H1 (cell line): ENCODE data around the gene RBM43. TPM values are rescaled to one million over a fixed set of nuclear protein-coding genes. Genes with fewer than 3 reads are reported as not detected.

ENCODE experiments used
- CTCF ChIA-PET: fragments of 300-600 bp; sonication (Branson Sonifier 250); formaldehyde crosslinking; loops from one replicate; lab custom pipeline; 2021; ENCODE audit not compliant: partially characterized antibody; lab: Charles Lee
- POLR2A ChIA-PET: fragments of 300-600 bp; sonication (Branson Sonifier 250); formaldehyde crosslinking; loops from one replicate; lab custom pipeline; 2021; ENCODE audit warnings: inconsistent platforms; ENCODE audit not compliant: partially characterized antibody; lab: Charles Lee
- DNase-seq, 2 experiments: peaks; one replicate each; pipeline versions ENCODE4 v3.0.0 to v3.0.0-alpha.2; 2010 to 2022; ENCODE audit warnings: low spot score in 2 of 2, low read depth in 1 of 2, mixed read lengths in 1 of 2
- FAIRE-seq: peaks from 2 replicates; lab custom pipeline; 2011; peaks lifted over from hg19 to GRCh38; lab: Jason Lieb, UNC
- H2AFZ ChIP-seq: 2 replicates; pipeline ENCODE4 v1.8.1; 2012; ENCODE audit warnings: low read length, inconsistent platforms
- H2AK5ac ChIP-seq: 2 replicates; pipeline ENCODE4 v1.6.1; 2013; ENCODE audit warnings: low read depth, low read length
- H2BK120ac ChIP-seq: replicated peaks from 2 replicates; pipeline ENCODE3; 2013; ENCODE audit warnings: low read depth, low read length, inconsistent platforms
- H2BK12ac ChIP-seq: 2 replicates; pipeline ENCODE4 v1.6.1; 2013; ENCODE audit warnings: low read depth, low read length
- H2BK15ac ChIP-seq: 2 replicates; pipeline ENCODE4 v1.6.1; 2013; ENCODE audit warnings: low read length
- H2BK20ac ChIP-seq: 2 replicates; pipeline ENCODE4 v1.6.1; 2013; ENCODE audit warnings: low read length
- H2BK5ac ChIP-seq: 2 replicates; pipeline ENCODE4 v1.6.1; 2013; ENCODE audit warnings: low read depth, low read length
- H3K14ac ChIP-seq: 2 replicates; pipeline ENCODE4 v1.6.1; 2013; ENCODE audit warnings: inconsistent platforms; ENCODE audit not compliant: insufficient read length
- H3K18ac ChIP-seq: 2 replicates; pipeline ENCODE4 v1.6.1; 2013; ENCODE audit warnings: low read length; ENCODE audit errors: extremely low read depth
- H3K23ac ChIP-seq: 2 replicates; pipeline ENCODE4 v1.6.1; 2013; ENCODE audit warnings: inconsistent platforms; ENCODE audit not compliant: insufficient read length
- H3K23me2 ChIP-seq: 2 replicates; pipeline ENCODE4 v1.6.1; 2013; ENCODE audit warnings: low read depth, low read length
- H3K27ac ChIP-seq: 2 replicates; pipeline ENCODE4 v1.6.1; 2011; ENCODE audit warnings: low read depth, low read length, inconsistent platforms
- H3K27me3 ChIP-seq, 4 experiments: replicated peaks in 1 of 4; 1 replicate in 1 of 4; 2 replicates in 3 of 4; pipeline versions ENCODE4 v1.6.1 to v1.8.1; 2011 to 2013; ENCODE audit warnings: low read length in 3 of 4, mild to moderate bottlenecking in 3 of 4, inconsistent platforms in 2 of 4, mixed read lengths in 2 of 4, moderate library complexity in 1 of 4; ENCODE audit not compliant: control insufficient read depth in 3 of 4, insufficient read depth in 3 of 4; ENCODE audit errors: extremely low read depth in 1 of 4
- H3K36me3 ChIP-seq, 4 experiments: 2 replicates each; pipeline versions ENCODE4 v1.6.1 to v1.8.1; 2011 to 2013; ENCODE audit warnings: mild to moderate bottlenecking in 4 of 4, low read length in 3 of 4, moderate library complexity in 2 of 4, control low read depth in 1 of 4, inconsistent platforms in 1 of 4; ENCODE audit not compliant: insufficient read depth in 4 of 4, control insufficient read depth in 2 of 4
- H3K4ac ChIP-seq: replicated peaks from 2 replicates; pipeline ENCODE3; 2013; ENCODE audit warnings: low read length, low read depth, mixed read lengths, inconsistent platforms; ENCODE audit not compliant: insufficient read length
- H3K4me1 ChIP-seq, 4 experiments: replicated peaks in 1 of 4; 1 replicate in 1 of 4; 2 replicates in 3 of 4; pipeline versions ENCODE4 v1.6.1 to v1.8.1; 2011 to 2013; ENCODE audit warnings: low read length in 3 of 4, inconsistent platforms in 2 of 4, mixed read lengths in 1 of 4; ENCODE audit not compliant: insufficient read depth in 4 of 4, control insufficient read depth in 3 of 4
- H3K4me2 ChIP-seq, 2 experiments: 2 replicates each; pipeline versions ENCODE4 v1.6.1 to v1.8.1; 2011 to 2013; ENCODE audit warnings: low read depth in 2 of 2, low read length in 2 of 2, control low read depth in 1 of 2, inconsistent platforms in 1 of 2, mild to moderate bottlenecking in 1 of 2; ENCODE audit not compliant: insufficient read depth in 1 of 2
- H3K4me3 ChIP-seq, 4 experiments: fragments of 200-600, 300-600 bp in 1 of 4; sonication (generic), shearing (Covaris generic), sonication (Bioruptor Twin) in 1 of 4; 2 replicates each; pipeline versions ENCODE4 v1.5.1 to v1.8.1; 2011 to 2016; ENCODE audit warnings: low read length in 4 of 4, low read depth in 3 of 4, control low read depth in 2 of 4, inconsistent platforms in 2 of 4, mild to moderate bottlenecking in 2 of 4, mixed read lengths in 1 of 4, moderate library complexity in 1 of 4; ENCODE audit not compliant: insufficient read depth in 2 of 4; ENCODE audit errors: extremely low read depth in 1 of 4
- H3K56ac ChIP-seq: replicated peaks from 2 replicates; pipeline ENCODE3; 2013; ENCODE audit warnings: low read depth, mild to moderate bottlenecking, mixed read lengths, low read length, inconsistent platforms; ENCODE audit not compliant: insufficient read length
- H3K79me1 ChIP-seq: 2 replicates; pipeline ENCODE4 v1.6.1; 2013; ENCODE audit warnings: low read depth, low read length, control low read depth
- H3K79me2 ChIP-seq, 2 experiments: 2 replicates each; pipeline versions ENCODE4 v1.6.1 to v1.8.1; 2012 to 2013; ENCODE audit warnings: low read length in 2 of 2, mild to moderate bottlenecking in 2 of 2, inconsistent platforms in 1 of 2; ENCODE audit not compliant: insufficient read depth in 2 of 2, control insufficient read depth in 1 of 2
- H3K9ac ChIP-seq, 4 experiments: replicated peaks in 1 of 4; 1 replicate in 1 of 4; 2 replicates in 3 of 4; pipeline versions ENCODE4 v1.6.1 to v1.8.1; 2011 to 2013; ENCODE audit warnings: low read depth in 3 of 4, low read length in 3 of 4, control low read depth in 2 of 4, mild to moderate bottlenecking in 2 of 4, moderate library complexity in 2 of 4, inconsistent platforms in 1 of 4; ENCODE audit errors: extremely low read depth in 1 of 4
- H3K9me3 ChIP-seq, 2 experiments: 2 replicates each; pipeline versions ENCODE4 v1.6.1 to v1.8.1; 2012 to 2013; ENCODE audit warnings: mild to moderate bottlenecking in 2 of 2, moderate library complexity in 2 of 2, control low read depth in 1 of 2, inconsistent platforms in 1 of 2, low read depth in 1 of 2, low read length in 1 of 2, mixed read lengths in 1 of 2; ENCODE audit not compliant: insufficient read depth in 2 of 2
- H4K20me1 ChIP-seq, 2 experiments: replicated peaks in 1 of 2; 2 replicates each; pipeline versions ENCODE3 to v1.8.1; 2011 to 2013; ENCODE audit warnings: inconsistent platforms in 2 of 2, low read length in 2 of 2, mild to moderate bottlenecking in 1 of 2; ENCODE audit not compliant: insufficient read depth in 2 of 2, control insufficient read depth in 1 of 2
- H4K5ac ChIP-seq: 2 replicates; pipeline ENCODE4 v1.6.1; 2013; ENCODE audit warnings: low read length, low read depth, mixed read lengths, inconsistent platforms; ENCODE audit not compliant: insufficient read length
- H4K8ac ChIP-seq: 2 replicates; pipeline ENCODE4 v1.8.0; 2013; ENCODE audit warnings: mild to moderate bottlenecking, moderate library complexity, low read length, inconsistent platforms; ENCODE audit not compliant: insufficient read depth; ENCODE audit errors: extremely low read depth
- H4K91ac ChIP-seq: replicated peaks from 2 replicates; pipeline ENCODE3; 2013; ENCODE audit warnings: low read length, mixed read lengths, inconsistent platforms; ENCODE audit not compliant: insufficient read length
- TAF7 ChIP-seq: optimal IDR thresholded peaks from 2 replicates; pipeline ENCODE3; 2011; ENCODE audit warnings: low read depth, mild to moderate bottlenecking, inconsistent platforms, low read length, moderate library complexity, borderline replicate concordance
- WGBS, 2 experiments: shearing (Covaris generic) in 1 of 2; methylation state at CpG; one replicate each; pipeline versions ENCODE4 v1.1.6 to v1.1.7; 2013 to 2015; ENCODE audit warnings: low lambda C conversion rate in 2 of 2, mixed read lengths in 2 of 2, inconsistent platforms in 1 of 2, low coverage in 1 of 2, missing lambda C conversion rate in 1 of 2; ENCODE audit not compliant: insufficient replicate concordance in 2 of 2, insufficient coverage in 1 of 2, insufficient read length in 1 of 2; ENCODE audit errors: extremely low coverage in 1 of 2, missing lambda C conversion rate in 1 of 2; 5-methylcytosine and 5-hydroxymethylcytosine counted together
- polyA plus RNA-seq, 7 experiments: library from polyadenylated mRNA; depleted of rRNA in 3 of 7; stranded (reverse) in 5 of 7; unstranded in 2 of 7; fragments of >200 nt in 5 of 7; fragments of 200-250 nt in 2 of 7; gene quantifications; 1 replicate in 5 of 7; 2 replicates in 1 of 7; 4 replicates in 1 of 7; pipeline versions ENCODE4 v1.2.1 to v1.2.3, GENCODE V29; 2011 to 2013; ENCODE audit warnings: missing spikeins in 2 of 7, mixed read lengths in 2 of 7
- total RNA-seq: library from RNA; stranded (reverse); fragmentation: NEBNext Ultra II Directional; extraction: Animal tissue kit (Norgen Biotek cat#: 25700); gene quantifications from 2 replicates; pipeline ENCODE4 v1.2.1, GENCODE V29; 2021

Gene RBM43
- total and polyA plus RNA-seq, 2 of the 8 experiments (the other 6 are each of a cell fraction or from before 2014, with no cell fraction given), result 1.7 to 2.0 TPM

DNA sequence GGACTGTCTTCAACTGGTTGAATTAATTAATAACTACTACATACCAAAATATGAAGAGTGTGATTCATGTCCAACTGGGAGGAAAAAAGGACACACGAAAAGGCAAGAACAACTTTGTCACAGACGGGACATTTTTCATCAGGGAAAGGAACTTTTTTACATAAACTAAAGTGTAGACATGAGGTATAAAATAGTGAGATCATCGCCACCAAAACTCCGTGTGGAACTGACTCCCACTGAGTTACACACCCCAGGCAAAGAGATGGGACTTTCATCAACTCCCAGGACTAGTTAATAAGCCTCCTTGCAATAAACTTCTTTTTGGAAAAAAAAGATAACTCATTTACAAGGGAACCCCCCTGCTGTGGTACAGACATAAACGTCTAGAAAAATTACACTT is 40.7 kb upstream of the RBM43 start:
- no peak overlapping the region for H2BK5ac ChIP-seq
- no peaks in the 10 kb centered on the region for H3K4me1 ChIP-seq
- FAIRE-seq (no peak), DNase-seq (no peak)
- no peak overlapping the region for H3K56ac ChIP-seq
- H3K4ac ChIP-seq, result no peak overlapping the region
- H2BK12ac ChIP-seq, result no peak overlapping the region
- no peaks in the 10 kb centered on the region for H3K79me1 ChIP-seq
- no peak overlapping the region for H3K4me2 ChIP-seq
- no peak overlapping the region for H3K23ac ChIP-seq
- no peak overlapping the region for H4K5ac ChIP-seq
- POLR2A ChIA-PET, result no interaction called here
- no peak for TF ChIP-seq TAF7
- no peaks in the 10 kb centered on the region for H3K23me2 ChIP-seq
- H3K9ac ChIP-seq, result no peak overlapping the region
- H3K27me3 ChIP-seq, result no peaks in the 10 kb centered on the region; a peak in 1 of 7 replicates
- H2BK20ac ChIP-seq, result no peak overlapping the region
- H2BK15ac ChIP-seq, result no peak overlapping the region
- H3K4me3 ChIP-seq, result no peak overlapping the region
- H4K20me1 ChIP-seq, result no peaks in the 10 kb centered on the region
- no peaks in the 10 kb centered on the region for H3K36me3 ChIP-seq
- H2AFZ ChIP-seq, result 0 out of 2 replicates have a peak overlapping the region, but pooled peaks have one; percentile 59
- no peak overlapping the region for H2BK120ac ChIP-seq
- no peaks in the 10 kb centered on the region for H3K79me2 ChIP-seq
- no peak overlapping the region for H3K18ac ChIP-seq
- no peak overlapping the region for H4K8ac ChIP-seq
- CTCF ChIA-PET, result no interaction called here
- no peak overlapping the region for H3K14ac ChIP-seq
- no peak overlapping the region for H4K91ac ChIP-seq
- 71% methylated on average over 5 of the region's 5 CpGs; no CpG with 5 or more reads in 1 of the 2 experiments for WGBS, 2 experiments
- no peak overlapping the region for H2AK5ac ChIP-seq
- H3K9me3 ChIP-seq, result no peaks in the 10 kb centered on the region
- H3K27ac ChIP-seq, result no peak overlapping the region
